ENCODE data around the gene NDUFAF8.

Gene NDUFAF8

DNA sequence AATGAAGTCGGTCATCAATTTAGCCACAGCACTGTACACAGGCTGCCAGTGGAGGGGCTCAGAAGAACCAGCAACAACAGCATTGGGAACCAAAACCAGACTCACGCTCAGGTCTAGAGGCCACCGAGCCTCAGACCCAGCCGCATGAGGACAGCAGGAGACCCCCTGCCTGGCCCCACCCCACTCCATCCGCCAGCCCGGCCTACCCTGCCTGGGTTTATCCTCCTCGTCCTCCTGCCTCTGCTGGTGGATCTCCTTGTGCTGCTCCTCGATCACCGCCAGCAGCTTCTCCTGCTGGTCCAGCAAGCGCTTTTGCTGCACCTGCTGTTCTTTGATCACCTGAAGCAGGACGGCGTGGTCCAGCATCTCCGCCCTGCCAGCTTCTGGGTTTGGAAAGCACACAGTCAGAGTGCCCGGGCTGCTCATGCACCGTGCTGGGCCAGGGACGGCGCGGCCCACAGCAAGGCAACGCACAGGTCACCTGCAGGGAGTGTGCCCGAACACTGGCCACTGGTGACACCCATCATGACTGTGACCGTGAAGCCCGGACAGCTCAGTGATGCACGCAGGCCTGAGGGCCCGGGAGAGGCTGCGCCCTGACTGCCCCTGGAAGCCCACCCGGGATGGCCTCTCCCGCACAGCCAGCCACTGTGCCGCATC is 7.7 kb downstream of the NDUFAF8 start:
- Histone ChIP-seq H3K9me2 (replicated peaks; ENCODE audit: insufficient read depth, low read length) (no peaks in the 10 kb centered on the region), H3K4me2 (ENCODE audit: low read depth, low read length, poor library complexity, severe bottlenecking) (no peak overlapping the region), H3K4me3 (ENCODE audit: insufficient read depth, low read length, poor library complexity, severe bottlenecking) (no peak overlapping the region), H3K36me3 (ENCODE audit: low read length) (no peaks in the 10 kb centered on the region), H3K27me3 (ENCODE audit: low read length) (no peaks in the 10 kb centered on the region), H2AFZ (ENCODE audit: low read depth, low read length, severe bottlenecking) (no peak overlapping the region), H3K79me2 (ENCODE audit: insufficient read depth, low read length) (no peaks in the 10 kb centered on the region), H3F3A (ENCODE audit: insufficient read depth) (no peaks in the 10 kb centered on the region), H3K9me3 (ENCODE audit: insufficient read depth, low read length) (no peaks in the 10 kb centered on the region), H3K27ac (ENCODE audit: low read depth, low read length) (no peak overlapping the region), H3K9ac (ENCODE audit: low read length) (no peak overlapping the region), H4K20me1 (ENCODE audit: low read depth, low read length) (no peaks in the 10 kb centered on the region)
- TF ChIP-seq CTCF (IDR thresholded peaks at IDR 0.05; ENCODE audit: insufficient read depth, low read length, poor library complexity, severe bottlenecking) = no peak
- TF ChIP-seq EZH2phosphoT487 (conservative IDR thresholded peaks at IDR 0.05; ENCODE audit: low read length) = no peak

DNA sequence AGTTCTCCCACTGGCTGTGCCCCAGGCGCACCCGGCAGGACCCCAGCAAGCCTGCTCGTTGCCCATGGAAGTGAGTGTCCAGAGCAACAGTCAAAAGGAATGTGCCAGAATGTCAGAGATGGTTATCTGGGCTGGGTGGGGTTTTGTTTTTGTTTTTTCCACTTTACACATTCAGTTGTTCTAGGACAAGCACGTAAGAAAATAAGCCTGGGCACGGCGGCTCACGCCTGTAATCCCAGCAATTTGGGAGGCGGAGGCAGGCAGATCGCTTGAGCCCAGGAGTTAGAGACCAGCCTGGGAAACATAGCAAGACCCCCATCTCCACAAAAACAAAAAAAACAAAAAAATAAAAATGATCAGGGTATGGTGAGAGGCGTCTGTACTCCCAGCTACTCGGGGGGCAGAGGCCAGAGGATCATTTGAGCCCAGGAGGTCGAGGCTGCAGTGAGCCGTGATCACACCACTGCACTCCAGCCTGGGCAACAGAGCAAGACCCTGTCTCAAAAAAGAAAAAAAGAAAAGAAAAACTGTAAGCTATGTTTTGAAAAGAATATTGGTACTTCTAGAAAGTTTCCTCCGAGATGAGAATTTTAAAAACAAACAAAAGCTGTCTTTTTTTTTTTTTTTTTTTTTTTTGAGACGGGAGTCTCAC is 8.3 kb downstream of the NDUFAF8 start:
- no peak overlapping the region for H3K4me2 ChIP-seq (ENCODE audit: low read depth, low read length, poor library complexity, severe bottlenecking)
- no peaks in the 10 kb centered on the region for H3K36me3 ChIP-seq (ENCODE audit: low read length)
- H3K9me3 ChIP-seq (ENCODE audit: insufficient read depth, low read length) = no peaks in the 10 kb centered on the region
- H3K4me3 ChIP-seq (ENCODE audit: insufficient read depth, low read length, poor library complexity, severe bottlenecking) = no peak overlapping the region
- no peaks in the 10 kb centered on the region for H3K9me2 ChIP-seq (replicated peaks; ENCODE audit: insufficient read depth, low read length)
- H3K9ac ChIP-seq (ENCODE audit: low read length) = no peak overlapping the region
- TF ChIP-seq CTCF (IDR thresholded peaks at IDR 0.05; ENCODE audit: insufficient read depth, low read length, poor library complexity, severe bottlenecking) (no peak), EZH2phosphoT487 (conservative IDR thresholded peaks at IDR 0.05; ENCODE audit: low read length) (no peak)
- no peak overlapping the region for H2AFZ ChIP-seq (ENCODE audit: low read depth, low read length, severe bottlenecking)
- H3K27me3 ChIP-seq (ENCODE audit: low read length) = no peaks in the 10 kb centered on the region
- no peak overlapping the region for H3K27ac ChIP-seq (ENCODE audit: low read depth, low read length)
- H3K79me2 ChIP-seq (ENCODE audit: insufficient read depth, low read length) = no peaks in the 10 kb centered on the region
- no peaks in the 10 kb centered on the region for H4K20me1 ChIP-seq (ENCODE audit: low read depth, low read length)
- no peaks in the 10 kb centered on the region for H3F3A ChIP-seq (ENCODE audit: insufficient read depth)

DNA sequence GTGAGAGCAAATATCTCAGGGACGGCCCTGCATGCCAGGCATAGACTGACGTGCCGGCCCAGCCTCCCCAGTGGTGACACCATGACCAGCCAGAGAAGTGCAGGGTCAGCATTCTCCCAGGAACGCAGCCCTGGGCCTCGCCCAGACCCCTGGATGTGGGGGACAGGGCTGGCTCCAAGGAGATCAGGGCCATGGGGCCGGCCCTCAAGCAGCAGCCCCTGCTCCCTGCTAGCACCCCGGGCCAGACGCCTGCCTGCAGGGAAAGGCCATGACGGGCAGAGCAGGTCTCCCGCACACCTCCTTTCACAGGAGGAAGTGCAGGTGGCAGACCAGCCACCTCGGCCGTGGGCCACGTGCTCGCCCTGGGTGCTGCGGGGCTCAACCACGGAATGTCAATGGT is 9.5 kb downstream of the NDUFAF8 start:
- no peaks in the 10 kb centered on the region for H4K20me1 ChIP-seq (ENCODE audit: low read depth, low read length)
- TF ChIP-seq EZH2phosphoT487 (conservative IDR thresholded peaks at IDR 0.05; ENCODE audit: low read length) = no peak
- TF ChIP-seq CTCF (IDR thresholded peaks at IDR 0.05; ENCODE audit: insufficient read depth, low read length, poor library complexity, severe bottlenecking) = no peak
- H3K4me2 ChIP-seq (ENCODE audit: low read depth, low read length, poor library complexity, severe bottlenecking) = no peak overlapping the region
- no peaks in the 10 kb centered on the region for H3K9me3 ChIP-seq (ENCODE audit: insufficient read depth, low read length)
- no peaks in the 10 kb centered on the region for H3F3A ChIP-seq (ENCODE audit: insufficient read depth)
- no peaks in the 10 kb centered on the region for H3K27me3 ChIP-seq (ENCODE audit: low read length)
- no peaks in the 10 kb centered on the region for H3K79me2 ChIP-seq (ENCODE audit: insufficient read depth, low read length)
- no peak overlapping the region for H3K4me3 ChIP-seq (ENCODE audit: insufficient read depth, low read length, poor library complexity, severe bottlenecking)
- H2AFZ ChIP-seq (ENCODE audit: low read depth, low read length, severe bottlenecking) = no peak overlapping the region
- no peak overlapping the region for H3K9ac ChIP-seq (ENCODE audit: low read length)
- H3K27ac ChIP-seq (ENCODE audit: low read depth, low read length) = no peak overlapping the region
- no peaks in the 10 kb centered on the region for H3K9me2 ChIP-seq (replicated peaks; ENCODE audit: insufficient read depth, low read length)
- no peaks in the 10 kb centered on the region for H3K36me3 ChIP-seq (ENCODE audit: low read length)
